Suppressor macrophage (primary cell): ENCODE data around the gene OR8G1.
"Not testable (repeated sequence)": the region's sequence is repeated elsewhere in the genome, so short reads cannot be mapped to it uniquely, and the experiment has no call there.

Source experiments
- DNase-seq, 4 experiments: peaks; one replicate each; pipeline ENCODE4 v3.0.0-alpha.2; 2020 to 2022

Gene OR8G1

DNA sequence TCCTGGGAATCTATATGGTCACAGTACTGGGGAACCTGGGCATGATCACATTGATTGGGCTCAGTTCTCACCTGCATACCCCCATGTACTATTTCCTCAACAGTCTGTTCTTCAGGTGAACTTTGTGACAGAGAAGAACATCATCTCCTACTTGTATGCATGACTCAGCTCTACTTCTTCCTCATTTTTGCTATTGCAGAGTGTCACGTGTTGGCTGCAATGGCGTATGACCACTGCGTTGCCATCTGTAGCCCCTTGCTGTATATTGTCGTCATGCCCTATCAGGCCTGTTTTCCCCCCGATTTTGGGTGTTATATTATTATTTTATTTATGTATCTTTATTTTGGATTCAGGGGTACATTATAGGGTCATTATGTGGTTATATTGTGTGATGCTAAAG, 2.4 kb upstream of the OR8G1 start:
- DNase-seq: peak in 2 of 4 experiments; percentile 28 to 50

DNA sequence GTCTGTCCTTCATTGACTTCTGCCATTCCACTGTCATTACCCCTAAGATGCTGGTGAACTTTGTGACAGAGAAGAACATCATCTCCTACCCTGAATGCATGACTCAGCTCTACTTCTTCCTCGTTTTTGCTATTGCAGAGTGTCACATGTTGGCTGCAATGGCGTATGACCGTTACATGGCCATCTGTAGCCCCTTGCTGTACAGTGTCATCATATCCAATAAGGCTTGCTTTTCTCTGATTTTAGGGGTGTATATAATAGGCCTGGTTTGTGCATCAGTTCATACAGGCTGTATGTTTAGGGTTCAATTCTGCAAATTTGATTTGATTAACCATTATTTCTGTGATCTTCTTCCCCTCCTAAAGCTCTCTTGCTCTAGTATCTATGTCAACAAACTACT, 9.0 kb downstream of the OR8G1 start:
- DNase-seq: peak; percentile 25 to 64 (median 50)

DNA sequence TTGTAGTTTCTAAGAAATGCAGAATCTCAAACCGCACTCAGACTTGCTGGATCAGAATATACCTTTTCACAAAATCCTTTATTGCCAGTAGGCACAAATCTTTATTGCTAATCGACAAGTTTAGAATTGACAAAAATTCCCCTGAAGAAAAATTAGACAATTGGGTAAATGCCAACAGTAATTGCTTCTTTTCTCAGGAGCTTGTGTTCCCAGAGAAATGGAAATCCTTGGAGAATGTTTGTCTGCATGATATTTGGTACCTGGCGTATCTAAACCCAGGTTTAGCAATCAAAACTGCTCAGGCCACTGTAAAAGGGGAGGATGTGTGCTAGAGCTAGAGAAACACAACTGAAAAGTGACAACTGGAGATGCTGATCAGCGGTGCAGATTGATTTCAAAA, 15.2 kb downstream of the OR8G1 start, which contains the start of gene OR8G5:
OR8G5 (plus strand) TSS at position 301 of the 400 bp plus-strand sequence. CDS start 8,556 bp downstream, outside the sequence.
- no peak for DNase-seq

DNA sequence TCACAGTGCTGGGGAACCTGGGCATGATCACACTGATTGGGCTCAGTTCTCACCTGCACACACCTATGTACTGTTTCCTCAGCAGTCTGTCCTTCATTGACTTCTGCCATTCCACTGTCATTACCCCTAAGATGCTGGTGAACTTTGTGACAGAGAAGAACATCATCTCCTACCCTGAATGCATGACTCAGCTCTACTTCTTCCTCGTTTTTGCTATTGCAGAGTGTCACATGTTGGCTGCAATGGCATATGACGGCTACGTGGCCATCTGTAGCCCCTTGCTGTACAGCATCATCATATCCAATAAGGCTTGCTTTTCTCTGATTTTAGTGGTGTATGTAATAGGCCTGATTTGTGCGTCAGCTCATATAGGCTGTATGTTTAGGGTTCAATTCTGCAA, 24.1 kb downstream of the OR8G1 start:
- peak; percentile 60 to 79 (median 70) for DNase-seq

DNA sequence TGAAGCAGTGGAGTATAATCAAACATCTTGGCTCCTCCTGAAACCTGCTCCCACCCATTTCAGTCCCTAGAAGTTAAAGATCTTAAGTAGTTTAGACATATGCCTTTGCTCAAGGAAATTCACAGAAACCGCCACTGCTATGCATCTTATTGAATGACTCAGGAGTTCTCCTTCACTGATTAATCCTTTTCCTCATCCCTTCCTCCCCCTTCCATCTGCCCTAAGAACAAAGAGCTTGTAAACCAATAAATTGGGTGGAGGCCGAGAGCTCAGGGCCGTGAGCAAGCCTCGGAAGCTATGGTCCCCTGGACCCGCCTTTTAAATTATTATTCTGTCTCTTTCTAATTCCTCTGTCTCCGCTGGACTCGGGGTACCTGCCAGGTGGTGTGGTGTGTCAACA, 30.0 kb downstream of the OR8G1 start:
- not testable (repeated sequence) for DNase-seq

DNA sequence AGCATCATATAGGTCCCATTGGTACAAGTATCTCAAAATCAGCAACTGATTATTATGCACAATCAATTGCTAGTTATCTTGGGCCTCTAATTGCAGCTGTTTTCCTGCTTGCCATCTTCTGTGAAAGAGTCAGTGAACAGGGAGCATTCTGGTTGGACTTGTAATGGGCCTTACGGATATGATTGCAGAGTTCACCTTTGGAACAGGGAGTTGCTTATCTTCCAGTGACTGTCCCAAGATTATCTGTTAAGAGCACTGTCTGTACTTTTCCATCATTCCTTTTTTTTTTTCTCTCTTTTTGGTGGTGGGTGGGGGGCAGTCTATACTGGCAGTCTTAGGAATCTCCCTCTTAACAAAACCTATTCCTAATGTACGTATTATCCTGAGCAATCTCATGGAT, 33.1 kb downstream of the OR8G1 start:
- DNase-seq: no peak

DNA sequence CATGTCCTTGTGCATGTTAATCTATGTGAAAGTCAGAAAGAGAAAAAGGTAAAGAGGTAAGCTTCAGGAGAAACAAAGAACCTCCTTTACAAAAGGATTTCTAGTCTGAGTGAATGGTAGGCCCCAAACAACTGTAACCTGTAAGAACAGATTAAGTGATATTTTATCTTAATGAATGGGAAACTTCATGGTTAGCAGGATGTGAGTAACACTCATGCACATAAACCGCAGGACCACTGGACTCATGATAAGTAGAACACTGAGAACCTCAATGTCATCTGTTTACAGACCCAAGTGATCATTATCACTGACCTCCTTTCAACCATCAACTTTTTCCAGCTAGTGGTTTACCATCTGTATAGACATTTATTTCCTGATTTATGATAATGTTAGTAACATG, 35.2 kb downstream of the OR8G1 start:
- DNase-seq: peak; percentile 10 to 63 (median 33)

DNA sequence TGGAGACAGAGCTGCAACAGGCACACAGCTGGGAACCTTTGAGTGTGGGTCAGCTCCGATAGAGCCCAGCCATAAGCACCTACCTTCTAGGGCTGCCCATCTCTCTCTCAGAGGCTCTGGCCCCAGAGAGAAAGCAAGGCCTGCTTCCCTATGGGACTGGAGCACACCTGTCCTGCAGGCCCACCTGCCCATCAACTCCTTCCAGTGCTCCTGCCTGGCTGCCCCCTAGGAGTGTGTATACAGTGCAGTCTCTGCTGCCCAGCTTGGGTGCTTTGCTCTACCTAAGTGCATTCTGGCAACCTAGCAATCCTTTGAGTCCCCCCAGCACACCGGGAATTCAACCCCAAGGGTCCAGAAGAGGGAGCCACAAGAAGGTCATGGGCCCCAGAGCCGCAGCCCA, 36.3 kb downstream of the OR8G1 start:
- DNase-seq: no peak

DNA sequence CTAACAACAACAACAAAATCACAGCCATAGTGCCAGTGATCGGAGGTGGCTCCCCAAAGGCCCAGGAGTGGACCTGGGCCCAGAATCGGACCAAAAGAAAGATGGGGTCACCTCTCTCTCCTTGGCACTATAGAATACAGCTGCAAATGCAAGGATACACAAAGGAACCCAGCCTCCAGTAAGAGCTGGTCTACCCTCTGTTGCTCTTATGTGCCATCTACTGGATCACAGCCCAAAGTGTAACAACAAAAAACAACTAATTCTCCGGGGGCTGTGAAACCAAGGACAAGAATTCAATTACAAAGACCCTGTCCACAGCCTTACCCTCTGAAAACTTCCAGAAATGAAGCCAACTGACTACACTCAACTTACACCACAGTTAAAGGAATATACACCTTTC, 36.9 kb downstream of the OR8G1 start:
- DNase-seq: peak; percentile 17 to 67 (median 46)

DNA sequence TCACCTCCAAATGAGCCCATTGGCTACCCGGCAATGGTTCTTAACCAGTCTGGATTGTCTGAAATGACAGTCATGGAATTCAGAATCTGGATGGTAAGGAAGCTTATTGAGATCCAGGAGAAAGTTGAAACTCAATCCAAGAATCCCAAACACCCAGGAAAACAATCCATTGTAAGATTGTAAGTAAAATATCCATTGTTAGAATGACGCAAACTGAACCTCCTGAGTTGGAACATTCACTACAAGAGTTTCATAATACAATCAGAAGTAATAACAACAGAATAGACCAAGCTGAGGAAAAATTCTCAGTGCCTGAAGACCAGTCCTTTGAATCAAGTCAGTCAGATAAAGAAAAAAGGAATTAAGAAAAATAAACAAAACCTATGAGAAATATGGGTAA, 37.4 kb downstream of the OR8G1 start:
- no peak for DNase-seq

DNA sequence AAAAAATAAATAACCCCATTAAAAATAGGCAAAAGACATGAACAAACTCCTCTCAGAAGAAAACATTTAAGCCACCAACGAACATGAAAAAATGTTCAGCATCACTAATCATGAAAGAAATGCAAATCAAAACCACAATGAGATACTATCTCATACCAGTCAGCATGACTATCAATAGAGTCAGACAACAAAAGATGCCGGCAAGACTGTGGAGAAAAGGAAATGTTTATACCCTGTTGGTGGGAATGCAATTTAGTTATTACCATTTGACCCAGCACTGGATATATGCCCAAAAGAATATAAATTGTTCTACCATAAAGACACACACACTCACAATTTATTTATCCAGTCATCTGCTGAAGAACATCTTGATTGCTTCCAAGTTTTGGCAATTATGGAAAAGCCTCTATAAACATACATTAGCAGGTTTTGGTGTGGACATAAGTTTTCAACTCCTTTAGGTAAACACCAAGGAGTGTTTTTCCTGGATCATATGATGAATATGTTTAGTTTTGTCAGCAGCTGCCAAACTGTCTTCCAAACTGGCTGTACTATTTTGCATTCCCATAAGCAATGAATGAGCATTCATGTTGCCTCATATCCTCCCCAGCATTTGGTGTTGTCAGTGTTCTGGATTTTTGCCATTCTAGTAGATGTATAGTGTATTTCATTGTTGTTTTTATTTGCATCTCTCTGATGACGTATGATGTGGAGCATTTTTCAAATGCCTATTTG, 44.9 kb downstream of the OR8G1 start:
- no peak for DNase-seq

DNA sequence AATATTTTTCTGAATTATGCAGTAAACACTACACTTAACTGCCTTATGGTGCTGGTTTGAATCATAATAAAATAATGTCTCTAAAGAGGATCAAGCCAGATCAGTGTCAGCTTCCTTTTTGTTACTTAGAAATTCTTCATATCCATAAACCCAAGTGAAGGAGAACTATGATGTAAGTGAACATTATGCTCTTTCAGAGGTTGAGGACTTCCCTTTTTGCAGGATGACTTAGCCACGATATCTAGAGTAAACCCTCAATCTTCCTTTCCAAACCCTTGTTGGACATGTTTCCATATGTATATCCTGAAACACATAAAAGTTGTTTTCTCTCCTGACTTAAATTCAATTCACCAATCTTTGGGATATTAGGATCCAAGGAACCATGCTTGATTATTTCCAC, 53.8 kb downstream of the OR8G1 start:
- DNase-seq: peak; percentile 41 to 83 (median 64)

DNA sequence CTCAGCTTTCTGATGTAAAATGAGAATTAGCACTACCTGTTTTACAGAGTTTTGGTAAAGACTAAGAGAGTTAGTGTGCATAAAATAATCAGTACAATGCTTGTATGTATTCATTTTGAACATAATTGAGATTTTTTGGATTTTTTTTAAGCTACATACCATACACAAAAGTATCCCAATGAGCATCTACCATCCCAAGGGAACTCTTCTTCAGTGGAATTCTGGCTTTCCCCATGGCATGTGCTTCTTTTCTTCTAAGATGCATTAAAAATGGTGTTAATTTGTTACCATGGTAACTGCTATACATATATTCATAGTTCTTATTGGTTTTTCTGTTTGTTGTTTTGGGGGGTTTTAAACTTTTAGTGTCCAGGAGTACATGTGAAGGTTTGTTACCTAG, 55.1 kb downstream of the OR8G1 start:
- no peak for DNase-seq

DNA sequence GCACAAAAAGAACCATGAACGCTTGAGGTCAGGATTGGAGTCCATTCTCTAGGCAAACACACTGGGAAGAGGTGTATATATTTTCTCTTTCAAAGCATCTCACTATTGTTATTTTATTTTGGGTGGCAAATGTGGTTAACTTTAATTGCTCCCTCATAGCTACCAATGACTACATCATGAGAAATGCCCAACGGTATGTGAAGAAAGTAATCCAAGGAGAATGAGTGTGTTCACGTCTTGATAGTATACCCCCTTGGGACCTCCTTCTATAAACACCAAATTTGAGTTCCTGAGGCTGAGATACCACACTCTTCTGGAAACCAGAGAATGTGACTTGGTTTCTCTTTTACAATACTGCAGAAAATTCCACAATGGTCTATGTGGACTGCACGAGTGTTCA, 57.0 kb downstream of the OR8G1 start:
- no peak for DNase-seq

DNA sequence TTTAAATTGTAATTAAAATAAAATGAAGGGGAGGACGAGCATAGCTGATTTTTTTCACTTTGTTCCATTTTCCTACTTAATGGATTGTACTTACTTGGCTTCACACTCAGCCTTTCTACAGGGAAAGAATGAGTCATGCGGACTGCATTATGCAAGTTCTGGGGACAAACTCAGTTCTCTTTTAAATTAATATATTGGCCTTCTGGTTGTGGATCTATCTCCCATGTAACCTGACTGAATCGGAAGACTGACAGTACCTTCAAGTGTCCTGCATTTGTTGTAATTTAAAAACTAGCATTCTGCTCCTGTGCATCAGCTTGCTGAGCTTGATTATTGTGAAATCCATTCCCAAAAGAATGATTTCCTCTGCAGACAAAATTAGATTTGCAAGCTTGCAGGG, 60.7 kb downstream of the OR8G1 start:
- peak in 3 of 4 experiments; percentile 14 to 68 (median 57) for DNase-seq

DNA sequence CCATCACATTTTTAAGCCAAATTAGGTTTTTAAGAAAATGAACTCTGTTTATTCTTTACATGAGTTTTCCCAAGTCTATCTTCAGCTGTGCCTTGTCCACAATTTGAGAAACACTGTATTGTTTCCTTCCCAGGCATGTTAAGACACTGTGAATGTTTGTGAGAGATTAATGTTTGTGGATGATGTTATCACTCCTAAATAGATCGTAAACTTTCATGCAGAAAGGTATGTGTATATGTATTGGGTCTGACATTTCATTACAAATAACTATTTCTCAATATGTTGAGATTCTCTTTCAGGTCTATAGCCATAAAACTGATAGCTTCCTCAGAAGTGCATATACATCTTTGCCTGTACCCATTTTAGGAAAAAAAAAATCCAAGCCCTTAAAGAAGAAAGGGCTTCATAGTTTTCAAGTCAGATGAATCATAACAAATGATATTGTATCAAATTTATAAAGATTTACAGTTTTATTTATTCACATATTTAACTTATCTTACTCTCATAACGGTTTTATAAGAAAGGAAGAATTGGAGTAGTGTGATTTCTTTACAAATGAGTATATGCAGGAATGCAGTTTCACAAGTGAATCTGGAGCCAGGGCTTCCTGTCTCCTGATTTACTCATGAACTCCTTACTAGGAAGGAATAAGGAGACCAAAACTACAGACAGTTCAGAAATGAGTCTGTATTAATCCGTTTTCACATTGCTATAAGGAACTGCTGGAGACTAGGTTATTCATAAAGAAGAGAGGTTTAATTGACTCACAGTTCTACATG, 61.6 kb downstream of the OR8G1 start:
- no peak for DNase-seq
